ENCODE measurements around the gene ME2. TPM values are rescaled to one million over a fixed set of nuclear protein-coding genes. Genes with fewer than 3 reads are reported as not detected.
A peak's percentile ranks its signal among the peaks of the same experiment; 100 is the strongest.

The ME2 gene
- total RNA-seq, 2 donors from 2014 or later: 72.8 to 74.4 TPM

GRCh38 chr18:50895350-50896045 lies 16.6 kb downstream of the ME2 start:
- Histone ChIP-seq H3K27me3 (ENCODE audit: control insufficient read depth, insufficient read depth, low read length, poor library complexity, severe bottlenecking) (no peaks in the 10 kb centered on the region), H3K9ac (ENCODE audit: extremely low read depth, low read length, poor library complexity, severe bottlenecking) (no peak overlapping the region), H3K4me1 (ENCODE audit: control insufficient read depth, insufficient read depth, low read length) (no peaks in the 10 kb centered on the region), H3K4me3 (ENCODE audit: low read length) (no peak overlapping the region), H3K9me3 (ENCODE audit: control insufficient read depth, low read length) (peaks cover 53% of the 10 kb centered on the region), H3K36me3 (ENCODE audit: control insufficient read depth, insufficient read depth, low read length) (peaks cover 71% of the 10 kb centered on the region), H3K27ac (ENCODE audit: low read depth, low read length) (no peak overlapping the region)
- no peak for TF ChIP-seq CTCF (conservative IDR thresholded peaks at IDR 0.05)
- no peak for DNase-seq
- Mint-ChIP-seq H3K27ac (peak overlapping the region; percentile 19), H3K9me3 (peaks cover 29% of the 10 kb centered on the region), H3K4me3 (no peak overlapping the region), H3K4me1 (peaks cover 11% of the 10 kb centered on the region), H3K27me3 (ENCODE audit: insufficient read depth) (no peaks in the 10 kb centered on the region), H3K36me3 (ENCODE audit: low read depth) (peaks cover 50% of the 10 kb centered on the region)
- WGBS, 2 experiments (ENCODE audit: insufficient coverage in 1 of 2, insufficient read length in 1 of 2): 85 to 100% methylated on average over 2 to 4 of the region's 4 CpGs

GRCh38 chr18:50896093-50896492 lies 17.2 kb downstream of the ME2 start:
- 100% methylated on average over 1 of the region's 1 CpG for WGBS, 2 experiments (ENCODE audit: insufficient coverage in 1 of 2, insufficient read length in 1 of 2)
- peaks cover 53% of the 10 kb centered on the region for H3K36me3 Mint-ChIP-seq (ENCODE audit: low read depth)
- H3K27me3 Mint-ChIP-seq (ENCODE audit: insufficient read depth): no peaks in the 10 kb centered on the region
- H3K27ac ChIP-seq (ENCODE audit: low read depth, low read length): no peak overlapping the region
- no peaks in the 10 kb centered on the region for H3K4me1 ChIP-seq (ENCODE audit: control insufficient read depth, insufficient read depth, low read length)
- H3K27me3 ChIP-seq (ENCODE audit: control insufficient read depth, insufficient read depth, low read length, poor library complexity, severe bottlenecking): no peaks in the 10 kb centered on the region
- H3K4me3 Mint-ChIP-seq: no peak overlapping the region
- no peak for TF ChIP-seq CTCF (conservative IDR thresholded peaks at IDR 0.05)
- no peak overlapping the region for H3K27ac Mint-ChIP-seq
- peaks cover 72% of the 10 kb centered on the region for H3K36me3 ChIP-seq (ENCODE audit: control insufficient read depth, insufficient read depth, low read length)
- no peak overlapping the region for H3K4me3 ChIP-seq (ENCODE audit: low read length)
- peaks cover 31% of the 10 kb centered on the region for H3K9me3 Mint-ChIP-seq
- no peak overlapping the region for H3K9ac ChIP-seq (ENCODE audit: extremely low read depth, low read length, poor library complexity, severe bottlenecking)
- DNase-seq: no peak
- H3K9me3 ChIP-seq (ENCODE audit: control insufficient read depth, low read length): peaks cover 58% of the 10 kb centered on the region
- peaks cover 16% of the 10 kb centered on the region for H3K4me1 Mint-ChIP-seq

- H3K4me1 Mint-ChIP-seq: peaks cover 24% of the 10 kb centered on the region
- Histone ChIP-seq H3K4me3 (ENCODE audit: low read length) (peak overlapping the region; percentile 55), H3K27ac (ENCODE audit: low read depth, low read length) (no peak overlapping the region), H3K27me3 (ENCODE audit: control insufficient read depth, insufficient read depth, low read length, poor library complexity, severe bottlenecking) (no peaks in the 10 kb centered on the region), H3K9me3 (ENCODE audit: control insufficient read depth, low read length) (peaks cover 66% of the 10 kb centered on the region), H3K4me1 (ENCODE audit: control insufficient read depth, insufficient read depth, low read length) (no peaks in the 10 kb centered on the region), H3K36me3 (ENCODE audit: control insufficient read depth, insufficient read depth, low read length) (peaks cover 78% of the 10 kb centered on the region), H3K9ac (ENCODE audit: extremely low read depth, low read length, poor library complexity, severe bottlenecking) (no peak overlapping the region)
- H3K4me3 Mint-ChIP-seq: no peak overlapping the region
- no peaks in the 10 kb centered on the region for H3K27me3 Mint-ChIP-seq (ENCODE audit: insufficient read depth)
- H3K27ac Mint-ChIP-seq: no peak overlapping the region
- H3K36me3 Mint-ChIP-seq (ENCODE audit: low read depth): peaks cover 63% of the 10 kb centered on the region
- peaks cover 31% of the 10 kb centered on the region for H3K9me3 Mint-ChIP-seq
- no peak for TF ChIP-seq CTCF (conservative IDR thresholded peaks at IDR 0.05)
- 90 to 92% methylated on average over 2 of the region's 2 CpGs for WGBS, 2 experiments (ENCODE audit: insufficient coverage in 1 of 2, insufficient read length in 1 of 2)
- DNase-seq: no peak
Measured at GRCh38 chr18:50898919-50899318, 20.0 kb downstream of the ME2 start.
